ENCODE results near the gene BCL2. TPM values are rescaled to one million over a fixed set of nuclear protein-coding genes. Genes with fewer than 3 reads are reported as not detected.

BCL2 gene
- total and polyA plus RNA-seq, 5 donors = 2.7 to 7.7 (median 4.0) TPM

DNA sequence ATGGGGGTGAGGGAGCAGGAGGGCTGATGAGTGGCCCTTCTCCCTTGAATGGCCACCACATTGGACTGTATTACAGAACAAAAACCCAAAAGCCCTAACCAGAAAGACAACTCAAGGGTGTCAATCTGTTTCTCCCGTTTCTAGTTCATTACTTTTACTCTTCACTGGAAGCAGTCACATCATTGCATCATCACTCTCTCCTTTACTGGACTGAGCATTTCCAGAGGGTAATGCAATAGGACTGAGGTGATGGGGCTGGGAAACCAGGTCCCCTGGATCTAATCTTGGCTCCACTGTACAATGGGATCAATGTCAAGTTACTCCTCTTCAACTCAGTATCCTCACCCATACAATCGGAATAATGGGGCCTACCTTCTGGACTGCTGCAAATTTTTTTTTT lies 56.1 kb downstream of the BCL2 start:
- WGBS = 80% methylated on average over 2 of the region's 2 CpGs
- Histone ChIP-seq H3K4me3 (ENCODE audit: low read length) (no peak overlapping the region), H3K9me3 (ENCODE audit: control insufficient read depth, low read length) (no peaks in the 10 kb centered on the region), H3K27me3 (ENCODE audit: control insufficient read depth, insufficient read depth) (no peaks in the 10 kb centered on the region), H3K4me1 (ENCODE audit: control insufficient read depth, insufficient read depth, low read length) (no peaks in the 10 kb centered on the region), H3K27ac (ENCODE audit: low read length) (peak overlapping the region; percentile 67)
- no peak for DNase-seq
- intact Hi-C loops (cut with DNase I) = no loop called here
- ATAC-seq = no peak

GRCh38 chr18:63262369-63263335 lies 56.9 kb downstream of the BCL2 start:
- intact Hi-C loops (cut with DNase I) = no loop called here

GRCh38 chr18:63261029-63261428 lies 58.5 kb downstream of the BCL2 start:
- no peaks in the 10 kb centered on the region for H3K4me1 ChIP-seq (ENCODE audit: control insufficient read depth, insufficient read depth, low read length)
- H3K27me3 ChIP-seq (ENCODE audit: control insufficient read depth, insufficient read depth) = no peaks in the 10 kb centered on the region
- no peaks in the 10 kb centered on the region for H3K9me3 ChIP-seq (ENCODE audit: control insufficient read depth, low read length)
- no peak overlapping the region for H3K4me3 ChIP-seq (ENCODE audit: low read length)
- WGBS = 84% methylated on average over 3 of the region's 3 CpGs
- H3K27ac ChIP-seq (ENCODE audit: low read length) = no peak overlapping the region
- no peak for DNase-seq
- ATAC-seq = no peak
- intact Hi-C loops (cut with DNase I) = no loop called here

More at GRCh38 chr18:63262369-63263335, 56.9 kb downstream of the BCL2 start:
- ATAC-seq = peak; percentile 69 to 78
- Histone ChIP-seq H3K9me3 (ENCODE audit: control insufficient read depth, low read length) (no peaks in the 10 kb centered on the region), H3K4me3 (ENCODE audit: low read length) (no peak overlapping the region), H3K4me1 (ENCODE audit: control insufficient read depth, insufficient read depth, low read length) (no peaks in the 10 kb centered on the region), H3K27me3 (ENCODE audit: control insufficient read depth, insufficient read depth) (no peaks in the 10 kb centered on the region), H3K27ac (ENCODE audit: low read length) (peak overlapping the region; percentile 81)
- 48% methylated on average over 12 of the region's 12 CpGs for WGBS
- DNase-seq = peak in 1 of 3 donors; percentile 58

- ATAC-seq (no peak), DNase-seq (no peak)
- 89% methylated on average over 7 of the region's 7 CpGs for WGBS
- Histone ChIP-seq H3K4me1 (ENCODE audit: control insufficient read depth, insufficient read depth, low read length) (no peaks in the 10 kb centered on the region), H3K4me3 (ENCODE audit: low read length) (no peak overlapping the region), H3K27ac (ENCODE audit: low read length) (no peak overlapping the region), H3K27me3 (ENCODE audit: control insufficient read depth, insufficient read depth) (no peaks in the 10 kb centered on the region), H3K9me3 (ENCODE audit: control insufficient read depth, low read length) (no peaks in the 10 kb centered on the region)
- intact Hi-C loops (cut with DNase I) = no loop called here
These were observed 59.2 kb downstream of the BCL2 start for GRCh38 chr18:63260380-63260754.

- Histone ChIP-seq H3K27ac (ENCODE audit: low read length) (no peak overlapping the region), H3K27me3 (ENCODE audit: control insufficient read depth, insufficient read depth) (no peaks in the 10 kb centered on the region), H3K9me3 (ENCODE audit: control insufficient read depth, low read length) (no peaks in the 10 kb centered on the region), H3K4me1 (ENCODE audit: control insufficient read depth, insufficient read depth, low read length) (no peaks in the 10 kb centered on the region), H3K4me3 (ENCODE audit: low read length) (no peak overlapping the region)
- DNase-seq (no peak), ATAC-seq (no peak)
- WGBS = 90% methylated on average over 10 of the region's 10 CpGs
- intact Hi-C loops (cut with DNase I) = no loop called here
These were observed 59.8 kb downstream of the BCL2 start for GRCh38 chr18:63259567-63260379.

- Histone ChIP-seq H3K4me1 (ENCODE audit: control insufficient read depth, insufficient read depth, low read length) (no peaks in the 10 kb centered on the region), H3K27ac (ENCODE audit: low read length) (no peak overlapping the region), H3K4me3 (ENCODE audit: low read length) (no peak overlapping the region), H3K27me3 (ENCODE audit: control insufficient read depth, insufficient read depth) (no peaks in the 10 kb centered on the region), H3K9me3 (ENCODE audit: control insufficient read depth, low read length) (no peaks in the 10 kb centered on the region)
- ATAC-seq (no peak), DNase-seq (no peak)
- WGBS = 87% methylated on average over 16 of the region's 16 CpGs
- intact Hi-C loops (cut with DNase I) = no loop called here
These were observed 60.6 kb downstream of the BCL2 start for GRCh38 chr18:63258749-63259566.

- H3K4me1 ChIP-seq (ENCODE audit: control insufficient read depth, insufficient read depth, low read length) = no peaks in the 10 kb centered on the region
- no peaks in the 10 kb centered on the region for H3K9me3 ChIP-seq (ENCODE audit: control insufficient read depth, low read length)
- WGBS = 88% methylated on average over 5 of the region's 5 CpGs
- no peaks in the 10 kb centered on the region for H3K27me3 ChIP-seq (ENCODE audit: control insufficient read depth, insufficient read depth)
- no peak overlapping the region for H3K4me3 ChIP-seq (ENCODE audit: low read length)
- DNase-seq = no peak
- no peak for ATAC-seq
- H3K27ac ChIP-seq (ENCODE audit: low read length) = no peak overlapping the region
- intact Hi-C loops (cut with DNase I) = no loop called here
These were observed 62.1 kb downstream of the BCL2 start for GRCh38 chr18:63257453-63257852.

GRCh38 chr18:63255435-63255834 lies 64.1 kb downstream of the BCL2 start:
- no peaks in the 10 kb centered on the region for H3K4me1 ChIP-seq (ENCODE audit: control insufficient read depth, insufficient read depth, low read length)
- intact Hi-C loops (cut with DNase I) = no loop called here
- no peak for ATAC-seq

GRCh38 chr18:63254716-63255399 lies 64.7 kb downstream of the BCL2 start:
- no peak overlapping the region for H3K4me3 ChIP-seq (ENCODE audit: low read length)
- H3K9me3 ChIP-seq (ENCODE audit: control insufficient read depth, low read length) = no peaks in the 10 kb centered on the region
- WGBS = 76% methylated on average over 4 of the region's 4 CpGs
- no peaks in the 10 kb centered on the region for H3K27me3 ChIP-seq (ENCODE audit: control insufficient read depth, insufficient read depth)
- ATAC-seq (no peak), DNase-seq (no peak)
- no peaks in the 10 kb centered on the region for H3K4me1 ChIP-seq (ENCODE audit: control insufficient read depth, insufficient read depth, low read length)
- intact Hi-C loops (cut with DNase I) = no loop called here
- H3K27ac ChIP-seq (ENCODE audit: low read length) = no peak overlapping the region

More at GRCh38 chr18:63255435-63255834, 64.1 kb downstream of the BCL2 start:
- Histone ChIP-seq H3K4me3 (ENCODE audit: low read length) (no peak overlapping the region), H3K27me3 (ENCODE audit: control insufficient read depth, insufficient read depth) (no peaks in the 10 kb centered on the region), H3K9me3 (ENCODE audit: control insufficient read depth, low read length) (no peaks in the 10 kb centered on the region), H3K27ac (ENCODE audit: low read length) (no peak overlapping the region)
- DNase-seq = no peak
- 90% methylated on average over 3 of the region's 3 CpGs for WGBS

Data from right cardiac atrium (tissue), 5 donors.